ENCODE measurements around the gene CYP4F2.
"Not testable (repeated sequence)": the region's sequence is repeated elsewhere in the genome, so short reads cannot be mapped to it uniquely, and the experiment has no call there.

Gene CYP4F2

DNA sequence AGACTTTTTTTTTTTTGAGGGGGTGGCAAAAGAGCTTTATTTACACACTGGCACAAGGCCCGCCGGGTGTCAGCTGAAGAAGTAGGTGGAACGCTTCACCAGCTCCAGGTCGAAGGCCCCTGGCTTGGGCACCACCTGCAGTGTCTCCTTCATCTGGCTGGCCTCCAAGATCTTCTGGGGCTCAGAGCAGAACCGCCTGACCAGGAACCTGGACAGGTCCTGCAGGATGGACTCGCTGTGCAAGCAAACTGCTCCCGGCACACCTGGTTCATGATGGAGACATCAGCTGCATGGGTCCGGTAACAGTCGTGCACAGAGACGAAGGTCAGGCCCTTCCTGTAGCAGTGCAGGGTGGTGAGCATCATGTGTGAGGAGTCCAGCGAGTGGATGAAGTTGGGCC is 4.4 kb upstream of the CYP4F2 start:
- peaks cover 14% of the 10 kb centered on the region for H3K9me3 ChIP-seq (ENCODE audit: control insufficient read depth, low read length)
- H3K36me3 ChIP-seq (ENCODE audit: control insufficient read depth, insufficient read depth, low read length), result no peaks in the 10 kb centered on the region
- H3K27ac ChIP-seq (ENCODE audit: insufficient read depth, low read depth, low read length, poor library complexity, severe bottlenecking), result no peak overlapping the region
- no peak overlapping the region for H3K4me3 ChIP-seq (ENCODE audit: insufficient read depth, low read depth, low read length)
- H3K27me3 ChIP-seq (ENCODE audit: control insufficient read depth, insufficient read depth, low read length, poor library complexity, severe bottlenecking), result no peaks in the 10 kb centered on the region
- H3K4me1 ChIP-seq (ENCODE audit: control insufficient read depth, insufficient read depth, low read length), result no peaks in the 10 kb centered on the region
- 81 to 82% methylated on average over 11 of the region's 11 CpGs for WGBS, 2 experiments

DNA sequence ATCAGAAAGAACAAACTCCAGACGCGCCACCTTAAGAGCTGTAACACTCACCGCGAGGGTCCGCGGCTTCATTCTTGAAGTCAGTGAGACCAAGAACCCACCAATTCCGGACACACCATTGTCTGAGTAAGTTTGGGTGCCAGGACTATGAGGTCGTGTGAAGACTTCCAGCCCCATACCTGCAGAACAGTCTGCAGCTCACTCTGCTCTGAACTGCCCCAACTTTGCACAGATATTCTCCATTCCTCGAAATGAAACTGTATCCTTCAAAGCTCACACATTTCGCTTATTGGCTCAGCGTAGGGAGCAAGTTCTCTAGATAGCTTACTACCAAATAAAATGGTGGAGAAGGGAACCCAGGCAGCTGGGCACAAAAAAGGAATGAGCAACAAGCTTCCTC is 2.6 kb upstream of the CYP4F2 start:
- H3K9me3 ChIP-seq (ENCODE audit: control insufficient read depth, low read length), result peaks cover 14% of the 10 kb centered on the region
- H3K27me3 ChIP-seq (ENCODE audit: control insufficient read depth, insufficient read depth, low read length, poor library complexity, severe bottlenecking), result no peaks in the 10 kb centered on the region
- H3K4me3 ChIP-seq (ENCODE audit: insufficient read depth, low read depth, low read length), result no peak overlapping the region
- no peaks in the 10 kb centered on the region for H3K4me1 ChIP-seq (ENCODE audit: control insufficient read depth, insufficient read depth, low read length)
- 82 to 85% methylated on average over 11 of the region's 11 CpGs for WGBS, 2 experiments
- H3K36me3 ChIP-seq (ENCODE audit: control insufficient read depth, insufficient read depth, low read length), result no peaks in the 10 kb centered on the region
- no peak overlapping the region for H3K27ac ChIP-seq (ENCODE audit: insufficient read depth, low read depth, low read length, poor library complexity, severe bottlenecking)

DNA sequence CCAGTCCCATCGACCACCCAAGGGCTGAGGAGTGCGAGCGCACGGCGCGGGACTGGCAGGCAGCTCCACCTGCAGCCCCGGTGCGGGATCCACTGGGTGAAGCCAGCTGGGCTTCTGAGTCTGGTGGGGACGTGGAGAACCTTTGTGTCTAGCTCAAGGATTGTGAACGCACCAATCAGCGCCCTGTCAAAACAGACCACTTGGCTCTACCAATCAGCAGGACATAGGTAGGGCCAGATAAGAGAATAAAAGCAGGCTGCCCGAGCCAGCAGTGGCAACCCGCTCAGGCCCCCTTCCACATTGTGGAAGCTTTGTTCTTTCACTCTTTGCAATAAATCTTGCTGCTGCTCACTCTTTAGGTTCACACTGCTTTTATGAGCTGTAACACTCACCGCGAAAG is 2.2 kb upstream of the CYP4F2 start:
- H3K27ac ChIP-seq (ENCODE audit: insufficient read depth, low read depth, low read length, poor library complexity, severe bottlenecking); H3K4me1 ChIP-seq (ENCODE audit: control insufficient read depth, insufficient read depth, low read length); H3K36me3 ChIP-seq (ENCODE audit: control insufficient read depth, insufficient read depth, low read length); H3K4me3 ChIP-seq (ENCODE audit: insufficient read depth, low read depth, low read length); H3K27me3 ChIP-seq (ENCODE audit: control insufficient read depth, insufficient read depth, low read length, poor library complexity, severe bottlenecking): not testable (repeated sequence)
- WGBS, 2 experiments, result 79 to 81% methylated on average over 10 to 12 of the region's 15 CpGs
- peaks cover 14% of the 10 kb centered on the region for H3K9me3 ChIP-seq (ENCODE audit: control insufficient read depth, low read length)

DNA sequence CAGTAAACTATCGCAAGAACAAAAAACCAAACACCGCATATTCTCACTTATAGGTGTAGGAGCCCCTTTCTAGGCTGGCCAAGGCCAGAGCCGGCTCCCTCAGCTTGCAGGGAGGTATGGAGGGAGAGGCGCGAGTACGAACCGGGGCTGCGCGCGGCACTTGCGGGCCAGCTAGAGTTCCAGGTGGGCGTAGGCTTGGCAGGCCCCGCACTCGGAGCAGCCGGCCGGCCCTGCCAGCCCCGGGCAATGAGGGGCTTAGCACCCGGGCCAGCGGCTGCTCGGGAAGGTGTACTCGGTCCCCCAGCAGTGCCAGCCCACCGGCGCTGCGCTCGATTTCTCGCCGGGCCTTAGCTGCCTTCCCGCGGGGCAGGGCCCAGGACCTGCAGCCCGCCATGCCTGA is 1.7 kb upstream of the CYP4F2 start:
- not testable (repeated sequence) for H3K4me3 ChIP-seq (ENCODE audit: insufficient read depth, low read depth, low read length); H3K27me3 ChIP-seq (ENCODE audit: control insufficient read depth, insufficient read depth, low read length, poor library complexity, severe bottlenecking); H3K36me3 ChIP-seq (ENCODE audit: control insufficient read depth, insufficient read depth, low read length); H3K4me1 ChIP-seq (ENCODE audit: control insufficient read depth, insufficient read depth, low read length); H3K27ac ChIP-seq (ENCODE audit: insufficient read depth, low read depth, low read length, poor library complexity, severe bottlenecking)
- peaks cover 14% of the 10 kb centered on the region for H3K9me3 ChIP-seq (ENCODE audit: control insufficient read depth, low read length)
- 89 to 90% methylated on average over 29 to 30 of the region's 30 CpGs for WGBS, 2 experiments

DNA sequence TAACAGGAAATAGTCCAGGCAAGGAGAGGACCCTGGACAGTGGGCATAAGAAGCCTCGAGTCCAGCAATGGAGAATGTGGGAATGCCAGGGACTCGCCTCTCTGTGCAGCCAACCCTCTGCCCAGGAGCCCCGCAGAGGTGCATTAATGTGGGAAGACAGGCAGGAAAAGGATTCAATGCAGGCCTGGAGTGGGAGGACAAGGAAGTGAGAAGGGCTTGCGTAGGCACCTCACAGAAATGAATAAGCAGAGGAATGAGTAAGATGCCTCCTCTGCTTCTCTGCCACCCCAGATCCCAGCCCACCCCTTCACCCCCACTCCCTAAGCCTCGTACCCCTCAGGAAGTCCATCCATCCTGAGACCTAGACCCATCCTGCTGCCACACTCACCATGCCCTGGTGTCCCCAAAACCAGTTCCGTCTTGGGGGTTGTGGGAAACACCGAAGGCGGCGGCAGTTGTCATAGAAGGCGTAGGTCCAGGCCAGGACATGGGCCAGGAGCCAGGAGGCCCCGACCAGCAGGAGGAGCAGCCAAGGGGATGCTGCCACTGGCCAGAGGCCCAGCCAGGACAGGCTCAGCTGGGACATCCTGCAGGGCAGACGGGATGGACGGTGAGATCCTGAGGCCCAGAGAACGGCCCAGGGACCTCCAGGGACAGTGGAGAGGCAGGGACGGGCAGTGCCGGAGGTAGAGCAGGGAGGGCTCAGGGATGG is 692 bp downstream of the CYP4F2 start:
- WGBS, 2 experiments, result 79 to 80% methylated on average over 16 of the region's 16 CpGs
- peaks cover 12% of the 10 kb centered on the region for H3K9me3 ChIP-seq (ENCODE audit: control insufficient read depth, low read length)
- H3K4me3 ChIP-seq (ENCODE audit: insufficient read depth, low read depth, low read length), result no peak overlapping the region
- H3K36me3 ChIP-seq (ENCODE audit: control insufficient read depth, insufficient read depth, low read length), result no peaks in the 10 kb centered on the region
- no peaks in the 10 kb centered on the region for H3K4me1 ChIP-seq (ENCODE audit: control insufficient read depth, insufficient read depth, low read length)
- H3K27ac ChIP-seq (ENCODE audit: insufficient read depth, low read depth, low read length, poor library complexity, severe bottlenecking), result no peak overlapping the region
- H3K27me3 ChIP-seq (ENCODE audit: control insufficient read depth, insufficient read depth, low read length, poor library complexity, severe bottlenecking), result no peaks in the 10 kb centered on the region

DNA sequence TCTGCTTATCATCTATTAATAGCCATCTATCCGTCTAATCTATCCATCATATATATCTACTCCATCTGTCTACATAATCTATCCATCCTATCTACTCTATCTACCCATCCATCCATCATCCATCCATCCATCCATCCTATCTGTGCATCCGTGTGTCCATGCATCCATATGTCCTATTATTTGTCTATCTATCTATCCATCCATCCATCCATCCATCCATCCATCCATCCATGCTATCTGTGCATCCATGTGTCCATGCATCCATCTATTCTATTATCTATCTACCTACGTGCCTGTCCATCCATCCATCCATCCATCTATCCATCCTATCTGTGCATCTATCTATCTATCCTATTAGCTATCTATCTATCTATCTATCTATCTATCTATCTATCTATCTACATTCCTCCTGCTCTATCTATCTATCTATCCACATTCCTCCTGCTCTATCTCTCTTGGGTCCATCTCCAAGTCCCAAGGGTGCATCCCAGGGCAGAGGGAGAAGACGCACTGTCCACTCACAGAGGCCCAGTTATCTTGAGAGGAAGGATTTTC is 1.9 kb downstream of the CYP4F2 start:
- WGBS, 2 experiments, result 60 to 61% methylated on average over 4 of the region's 4 CpGs
- Histone ChIP-seq H3K9me3 (ENCODE audit: control insufficient read depth, low read length) (peaks cover 11% of the 10 kb centered on the region), H3K4me1 (ENCODE audit: control insufficient read depth, insufficient read depth, low read length) (no peaks in the 10 kb centered on the region)

DNA sequence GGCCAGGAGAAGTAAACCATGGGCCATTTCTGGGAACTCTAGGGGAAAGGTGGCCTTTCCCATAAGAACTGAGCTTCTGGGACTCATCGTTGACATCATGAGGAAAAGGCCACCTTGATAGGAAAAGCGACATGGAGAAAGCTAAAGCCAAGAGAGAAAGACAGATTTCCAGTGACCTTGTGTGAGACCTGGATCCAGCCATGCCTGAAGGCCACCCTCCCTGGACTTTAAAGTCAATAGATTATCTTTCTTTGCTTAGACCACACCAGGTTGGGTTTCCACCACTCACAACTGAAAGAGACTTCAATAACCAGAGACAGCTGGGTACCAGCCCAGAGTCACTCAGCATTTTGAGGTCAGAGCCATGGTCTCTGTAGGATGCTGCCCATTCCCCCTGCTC is 3.5 kb downstream of the CYP4F2 start:
- Histone ChIP-seq H3K27me3 (ENCODE audit: control insufficient read depth, insufficient read depth, low read length, poor library complexity, severe bottlenecking) (no peaks in the 10 kb centered on the region), H3K27ac (ENCODE audit: insufficient read depth, low read depth, low read length, poor library complexity, severe bottlenecking) (no peak overlapping the region), H3K4me1 (ENCODE audit: control insufficient read depth, insufficient read depth, low read length) (no peaks in the 10 kb centered on the region), H3K36me3 (ENCODE audit: control insufficient read depth, insufficient read depth, low read length) (no peaks in the 10 kb centered on the region), H3K4me3 (ENCODE audit: insufficient read depth, low read depth, low read length) (no peak overlapping the region), H3K9me3 (ENCODE audit: control insufficient read depth, low read length) (peaks cover 11% of the 10 kb centered on the region)
- 64 to 70% methylated on average over 2 of the region's 2 CpGs for WGBS, 2 experiments

More for the DNA sequence above, 1.9 kb downstream of the CYP4F2 start:
- Histone ChIP-seq H3K27me3 (ENCODE audit: control insufficient read depth, insufficient read depth, low read length, poor library complexity, severe bottlenecking) (no peaks in the 10 kb centered on the region), H3K4me3 (ENCODE audit: insufficient read depth, low read depth, low read length) (no peak overlapping the region), H3K27ac (ENCODE audit: insufficient read depth, low read depth, low read length, poor library complexity, severe bottlenecking) (no peak overlapping the region), H3K36me3 (ENCODE audit: control insufficient read depth, insufficient read depth, low read length) (no peaks in the 10 kb centered on the region)

DNA sequence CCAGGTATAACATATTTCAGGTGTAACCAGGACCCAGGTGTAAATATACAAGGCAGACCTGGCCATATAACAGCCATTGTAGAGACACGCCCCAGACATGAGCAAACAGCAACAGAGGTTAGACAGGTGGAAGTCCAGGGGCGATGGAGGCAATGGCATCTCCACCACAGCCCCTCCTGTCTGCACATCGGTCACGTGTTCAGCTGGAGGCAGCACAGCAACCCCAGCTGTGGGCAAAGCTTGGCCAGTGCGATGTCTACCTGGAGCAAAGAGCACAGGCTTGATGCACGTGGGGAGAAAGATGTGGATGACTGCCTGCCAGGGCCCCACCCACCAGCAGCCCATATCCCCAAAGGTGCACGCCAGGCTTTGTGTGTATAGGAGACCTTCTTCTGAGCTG is 4.4 kb downstream of the CYP4F2 start:
- Histone ChIP-seq H3K27ac (ENCODE audit: insufficient read depth, low read depth, low read length, poor library complexity, severe bottlenecking) (no peak overlapping the region), H3K36me3 (ENCODE audit: control insufficient read depth, insufficient read depth, low read length) (no peaks in the 10 kb centered on the region), H3K4me1 (ENCODE audit: control insufficient read depth, insufficient read depth, low read length) (no peaks in the 10 kb centered on the region), H3K27me3 (ENCODE audit: control insufficient read depth, insufficient read depth, low read length, poor library complexity, severe bottlenecking) (no peaks in the 10 kb centered on the region), H3K4me3 (ENCODE audit: insufficient read depth, low read depth, low read length) (no peak overlapping the region), H3K9me3 (ENCODE audit: control insufficient read depth, low read length) (peaks cover 11% of the 10 kb centered on the region)
- 51 to 54% methylated on average over 7 of the region's 7 CpGs for WGBS, 2 experiments

DNA sequence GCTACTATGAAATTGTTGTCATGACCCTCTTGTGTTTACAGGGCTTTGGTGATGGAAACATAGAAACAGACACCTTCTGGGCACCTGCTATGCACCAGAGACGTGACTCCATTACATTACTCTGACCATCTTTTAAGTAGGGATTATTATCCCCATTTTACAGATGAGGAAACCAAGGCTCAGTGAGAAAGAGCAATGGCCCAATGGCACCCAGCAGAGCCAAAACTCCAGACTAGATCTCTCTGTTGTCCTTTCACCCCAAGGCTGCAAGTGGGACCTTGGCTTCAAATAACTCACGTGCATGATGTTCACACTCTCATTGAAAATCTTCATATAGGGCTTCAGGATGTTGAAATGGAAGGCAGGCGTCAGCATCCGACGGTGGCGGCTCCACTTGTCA is 5.9 kb downstream of the CYP4F2 start:
- H3K4me3 ChIP-seq (ENCODE audit: insufficient read depth, low read depth, low read length), result no peak overlapping the region
- no peaks in the 10 kb centered on the region for H3K36me3 ChIP-seq (ENCODE audit: control insufficient read depth, insufficient read depth, low read length)
- peaks cover 8% of the 10 kb centered on the region for H3K9me3 ChIP-seq (ENCODE audit: control insufficient read depth, low read length)
- no peaks in the 10 kb centered on the region for H3K4me1 ChIP-seq (ENCODE audit: control insufficient read depth, insufficient read depth, low read length)
- H3K27ac ChIP-seq (ENCODE audit: insufficient read depth, low read depth, low read length, poor library complexity, severe bottlenecking), result no peak overlapping the region
- WGBS, 2 experiments, result 69 to 78% methylated on average over 5 to 6 of the region's 6 CpGs
- H3K27me3 ChIP-seq (ENCODE audit: control insufficient read depth, insufficient read depth, low read length, poor library complexity, severe bottlenecking), result no peaks in the 10 kb centered on the region

DNA sequence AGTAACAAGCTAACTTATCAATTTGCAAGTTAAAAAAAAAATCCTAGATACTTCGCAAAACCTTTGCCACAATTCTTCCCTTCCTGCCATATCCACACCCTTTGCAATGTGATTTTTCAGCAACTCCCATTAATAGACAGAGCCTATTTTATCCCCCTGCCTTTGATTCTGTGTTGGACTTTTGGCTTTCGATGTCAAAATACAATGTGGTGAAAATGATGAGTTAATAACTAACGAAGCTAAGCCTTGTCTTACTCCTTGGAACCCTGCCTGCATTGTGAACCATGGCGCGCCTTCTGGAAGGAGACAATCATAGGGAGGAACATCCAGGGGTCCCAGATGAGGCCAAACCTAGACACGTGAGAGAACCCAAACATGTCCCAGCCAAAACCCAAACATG is 6.4 kb downstream of the CYP4F2 start:
- H3K9me3 ChIP-seq (ENCODE audit: control insufficient read depth, low read length), result peaks cover 8% of the 10 kb centered on the region
- H3K4me1 ChIP-seq (ENCODE audit: control insufficient read depth, insufficient read depth, low read length), result no peaks in the 10 kb centered on the region
- H3K27ac ChIP-seq (ENCODE audit: insufficient read depth, low read depth, low read length, poor library complexity, severe bottlenecking), result no peak overlapping the region
- H3K27me3 ChIP-seq (ENCODE audit: control insufficient read depth, insufficient read depth, low read length, poor library complexity, severe bottlenecking), result no peaks in the 10 kb centered on the region
- H3K4me3 ChIP-seq (ENCODE audit: insufficient read depth, low read depth, low read length), result no peak overlapping the region
- no peaks in the 10 kb centered on the region for H3K36me3 ChIP-seq (ENCODE audit: control insufficient read depth, insufficient read depth, low read length)
- 61 to 70% methylated on average over 6 of the region's 6 CpGs for WGBS, 2 experiments
